Kasumi-1 (cell line): ENCODE measurements around the gene CCM2.

Source experiments
- DNase-seq, 2 experiments: peaks; one replicate each; lab custom pipeline; 2025; lab: John Stamatoyannopoulos, UW

CCM2 gene

GRCh38 chr7:44969049-44969700, 30.8 kb upstream of the CCM2 start:
- no peak for DNase-seq

GRCh38 chr7:44969701-44970522, 30.1 kb upstream of the CCM2 start:
- DNase-seq, result no peak

DNA sequence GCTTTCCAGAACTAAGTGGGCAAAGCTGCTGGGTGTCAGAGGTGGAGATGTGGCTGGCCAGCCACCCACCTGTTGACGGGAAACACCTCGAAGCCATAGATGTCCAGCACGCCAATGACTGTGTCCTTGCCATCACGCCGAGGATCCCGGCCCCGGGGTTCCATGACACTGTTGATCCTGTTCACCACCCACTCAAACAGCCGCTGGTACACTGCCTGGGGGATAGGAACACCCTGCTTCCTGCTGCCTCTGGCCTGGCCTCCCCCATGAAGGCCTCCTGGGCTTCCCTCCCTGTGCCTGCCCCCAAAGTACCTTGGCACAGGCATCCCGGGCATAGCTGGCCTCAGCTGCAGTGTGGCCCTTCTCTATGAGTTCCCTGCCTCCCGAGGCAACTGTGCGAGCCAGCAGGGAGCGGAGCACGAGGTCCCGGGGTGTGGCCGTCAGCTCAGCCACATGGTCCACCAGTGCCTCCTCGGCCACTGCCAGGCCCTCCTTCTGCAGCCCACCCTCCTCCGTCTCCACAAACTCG, 29.4 kb upstream of the CCM2 start:
- DNase-seq, result no peak

DNA sequence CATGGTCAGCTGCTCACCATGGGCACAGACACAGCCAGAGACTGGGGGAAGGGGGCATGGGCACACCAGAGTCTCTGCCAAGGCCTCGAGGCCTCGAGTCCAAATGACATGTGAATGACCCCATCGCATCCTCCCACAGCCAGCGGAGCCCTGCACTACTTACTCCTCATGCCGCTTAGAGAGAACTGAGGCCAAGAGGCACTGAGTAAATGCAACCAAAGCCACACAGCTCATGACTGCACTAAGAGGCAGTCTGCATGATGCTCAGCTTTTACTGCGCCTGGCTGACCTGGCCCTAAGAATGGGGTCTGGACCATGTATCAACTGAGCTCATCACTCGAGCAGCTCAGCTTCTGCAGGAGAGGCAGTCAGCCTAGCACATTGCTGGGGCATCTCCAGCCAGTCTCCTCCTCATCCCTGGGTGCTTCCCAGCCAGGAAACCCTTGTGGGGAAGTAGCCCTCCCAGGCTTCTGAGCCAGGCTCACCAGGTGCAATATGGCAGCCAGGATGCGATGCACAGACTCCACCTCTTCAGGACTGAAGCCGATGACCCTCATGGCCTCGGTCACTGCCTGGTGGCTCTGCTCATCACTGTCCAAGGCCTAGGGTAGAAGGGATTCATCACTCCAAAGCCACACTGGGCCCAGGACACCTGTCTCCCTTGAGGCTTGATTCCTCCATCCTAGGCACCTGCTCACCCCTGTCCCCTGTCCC, 28.7 kb upstream of the CCM2 start:
- DNase-seq, result no peak

GRCh38 chr7:44971902-44972441, 28.0 kb upstream of the CCM2 start:
- no peak for DNase-seq

GRCh38 chr7:44972562-44972961, 27.4 kb upstream of the CCM2 start:
- DNase-seq, result no peak

- DNase-seq, result peak; percentile 65 to 67
Measured at GRCh38 chr7:44973610-44974401, 26.2 kb upstream of the CCM2 start.

DNA sequence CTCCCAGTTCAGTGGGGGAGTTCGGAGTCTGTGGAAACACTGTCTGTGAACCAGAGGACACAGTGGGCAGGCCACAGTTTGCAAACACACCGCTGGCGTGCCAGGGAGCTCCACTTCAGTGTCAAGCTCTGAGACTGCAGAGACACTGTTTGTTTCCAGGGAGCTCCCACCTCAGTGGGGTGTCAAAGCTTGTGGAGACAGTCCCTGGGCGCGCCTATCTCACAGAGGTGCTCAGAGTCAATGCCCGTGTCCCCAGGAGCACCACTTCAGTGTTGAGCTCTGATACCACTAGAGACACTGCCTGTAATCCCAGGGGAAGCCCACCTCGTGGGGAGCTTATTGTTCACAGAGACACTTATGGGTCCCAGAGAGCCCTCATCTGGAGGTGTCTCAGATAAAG, 25.5 kb upstream of the CCM2 start:
- DNase-seq, result no peak

DNA sequence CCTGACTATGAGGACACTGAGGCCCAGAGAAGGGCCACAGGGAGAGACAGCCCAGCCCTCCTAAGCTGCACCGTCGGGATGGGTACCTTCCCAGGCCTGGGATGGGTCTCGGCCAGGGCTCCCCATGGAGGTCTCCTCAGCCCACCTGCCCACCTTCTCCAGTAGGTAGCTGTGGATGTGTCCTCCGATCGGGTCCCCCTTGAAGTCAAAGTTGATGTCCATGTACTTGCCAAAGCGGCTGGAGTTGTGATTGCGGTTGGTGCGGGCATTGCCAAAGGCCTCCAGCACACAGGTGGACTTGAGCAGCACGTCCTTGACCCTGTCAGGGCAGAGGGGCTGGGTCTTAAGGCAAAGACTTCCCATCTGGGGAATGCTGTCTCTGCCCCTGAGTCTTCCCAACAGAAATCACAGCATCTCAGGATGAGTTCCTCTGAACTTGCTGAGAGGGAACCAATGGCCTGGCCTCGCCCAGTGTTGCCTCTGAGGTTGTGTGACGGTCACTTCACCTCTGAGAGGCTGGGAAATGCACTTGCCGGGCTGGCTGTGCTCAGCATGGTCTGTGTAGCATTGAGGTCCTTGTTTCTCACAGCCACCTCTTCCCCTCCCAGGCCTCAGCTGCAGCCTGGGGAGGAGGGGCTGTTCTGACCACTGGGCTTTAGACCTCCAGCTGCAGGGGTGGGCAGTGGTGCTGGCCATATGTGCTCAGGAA, 24.5 kb upstream of the CCM2 start:
- DNase-seq, result no peak

DNA sequence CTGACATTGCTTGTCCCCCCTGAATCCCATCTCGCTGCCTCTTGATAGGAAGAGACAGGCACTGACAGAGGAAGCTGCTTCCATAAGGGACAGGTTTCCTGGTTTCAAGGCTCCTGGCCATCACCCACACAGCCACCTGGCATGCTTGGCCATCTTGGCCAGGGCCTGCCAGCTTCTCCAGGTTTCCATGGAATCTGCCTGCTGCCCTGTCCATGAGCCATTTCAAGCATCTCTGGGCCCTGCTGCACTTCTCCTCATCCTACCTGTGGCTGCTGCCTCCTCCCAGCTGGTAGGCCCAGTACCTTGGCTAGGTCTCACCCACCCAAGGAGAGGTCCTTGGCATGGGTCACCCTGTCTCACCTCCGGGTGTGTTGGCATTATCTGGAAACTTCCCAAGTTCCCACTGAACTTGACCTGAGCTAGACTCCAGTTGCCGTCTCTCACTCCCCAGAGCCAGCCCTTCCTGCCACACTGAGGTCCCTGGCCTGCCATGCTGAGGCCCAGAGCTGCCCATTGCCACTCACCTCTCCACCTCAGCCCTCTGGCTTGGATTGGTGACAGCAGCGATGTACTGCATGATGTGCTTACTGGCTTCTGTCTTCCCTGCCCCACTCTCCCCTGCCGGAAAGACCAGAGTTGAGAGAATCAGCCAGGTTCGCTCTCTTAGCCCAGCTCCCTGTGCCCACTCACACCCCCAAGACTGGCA, 23.8 kb upstream of the CCM2 start:
- no peak for DNase-seq

DNA sequence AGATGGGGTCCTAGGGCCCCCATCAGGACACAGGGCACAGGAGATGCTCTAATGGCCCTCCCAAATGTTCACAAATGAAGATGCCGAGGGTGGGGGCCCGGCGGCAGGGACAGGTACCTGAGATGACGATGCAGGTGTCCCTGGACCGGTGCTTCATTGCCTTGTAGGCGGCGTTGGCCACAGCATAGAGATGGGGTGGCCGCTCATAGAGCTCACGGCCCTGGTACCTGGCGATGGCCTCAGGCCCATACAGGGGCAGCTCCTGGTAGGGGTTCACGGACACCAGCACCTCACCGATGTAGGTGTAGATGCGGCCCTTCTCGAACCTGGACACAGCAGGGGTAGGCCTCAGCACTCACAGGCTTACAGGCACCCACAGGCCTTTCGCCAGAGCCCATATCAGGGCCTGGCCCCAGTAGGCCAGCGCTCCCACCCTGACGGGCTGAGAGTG, 23.2 kb upstream of the CCM2 start:
- no peak for DNase-seq

DNA sequence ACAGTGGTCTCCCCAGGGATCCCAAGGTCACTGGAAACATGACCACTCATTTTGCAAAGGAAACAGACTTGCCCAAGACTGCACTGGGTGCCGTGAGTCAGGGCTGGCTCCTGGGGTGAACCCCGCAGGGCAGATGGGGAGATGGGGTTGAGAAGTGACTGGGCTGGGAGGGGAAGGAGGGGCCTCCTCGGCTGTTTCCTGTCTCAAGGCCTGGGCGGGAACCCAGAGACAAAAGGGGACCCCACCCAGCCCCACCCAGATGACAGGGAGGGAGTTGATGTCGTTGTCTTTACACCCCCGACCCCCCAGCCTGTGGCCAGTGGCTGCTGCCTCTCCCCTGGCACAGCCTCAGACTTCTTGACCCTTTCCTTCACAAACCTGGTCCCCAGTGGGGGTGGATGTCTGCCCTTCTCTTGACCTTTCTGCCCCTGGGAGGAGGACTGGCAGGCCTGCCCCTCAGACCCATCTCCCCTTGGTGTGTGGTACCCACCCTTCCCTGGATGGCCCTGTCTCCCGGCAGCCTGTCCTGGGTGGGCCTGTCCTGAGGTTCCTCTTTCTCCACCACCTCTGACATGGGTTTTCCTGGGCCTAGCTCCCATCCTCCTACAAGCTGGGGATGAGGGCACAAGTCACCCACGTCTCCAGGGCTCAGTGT, 22.6 kb upstream of the CCM2 start:
- peak; percentile 74 to 77 for DNase-seq

- DNase-seq, result no peak
Measured at GRCh38 chr7:44977959-44978335, 22.1 kb upstream of the CCM2 start.

DNA sequence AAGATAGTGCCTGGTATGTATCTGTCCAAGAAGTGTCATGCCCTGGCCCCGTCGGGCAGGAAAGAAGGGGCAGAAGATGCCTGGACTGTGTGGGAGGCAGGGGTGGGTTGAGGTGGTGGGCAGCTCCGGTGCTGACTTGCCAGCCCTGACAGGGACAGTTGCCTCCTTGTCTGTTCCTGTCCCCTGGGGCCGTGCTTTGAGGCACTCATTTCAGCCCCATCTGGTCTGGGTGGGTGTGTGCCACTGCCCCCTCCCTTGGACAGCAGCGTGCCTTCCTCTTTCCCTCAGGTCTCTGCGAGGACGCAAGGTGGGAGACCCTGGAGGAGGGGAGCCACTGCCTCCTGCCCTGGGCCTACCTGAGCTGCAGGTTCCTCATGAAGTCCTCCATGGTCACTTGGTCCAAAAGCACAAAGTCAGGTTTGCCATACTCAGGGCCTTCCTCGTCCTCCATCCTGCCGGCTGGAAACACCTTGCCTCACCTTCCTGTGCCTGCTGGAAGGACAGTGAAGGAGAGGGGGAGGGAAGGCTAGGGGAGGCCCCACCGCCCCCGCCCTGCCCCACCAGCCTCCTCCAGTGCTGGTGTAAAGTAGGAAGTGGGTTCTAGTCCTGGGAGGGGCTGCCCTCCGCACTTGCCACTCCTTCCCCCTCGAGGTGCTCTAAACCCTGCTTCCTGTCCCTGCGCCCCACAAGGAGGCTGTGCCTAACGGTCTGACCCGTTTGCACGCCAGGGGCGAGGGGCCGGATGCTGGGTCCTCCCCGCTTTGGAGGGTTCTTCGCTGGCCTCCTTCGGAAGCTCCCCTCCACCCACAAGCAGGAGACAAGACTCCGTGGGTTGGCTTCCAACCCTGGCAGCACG, 21.3 kb upstream of the CCM2 start, which contains the start of gene MYO1G:
Gene MYO1G (minus strand): TSS at position 505 of the 856 bp plus-strand sequence. CDS start 54 bp downstream, at position 451.
- peak; percentile 100 for DNase-seq

GRCh38 chr7:44979481-44980392, 20.3 kb upstream of the CCM2 start:
- no peak for DNase-seq

- DNase-seq, result peak; percentile 61 to 64
Measured at GRCh38 chr7:44980393-44981034, 19.5 kb upstream of the CCM2 start.
